HEK293T (cell line): ENCODE measurements around the gene CYP1B1.

ENCODE experiments used
- ARNT ChIP-seq: fragments of 450-650 bp; IDR thresholded peaks from 2 replicates; pipeline ENCODE4 v1.6.1; 2017; ENCODE audit warnings: mild to moderate bottlenecking
- BHLHE40 ChIP-seq: fragments of 450-650 bp; IDR thresholded peaks from 2 replicates; pipeline ENCODE4 v1.6.1; 2016; ENCODE audit warnings: mild to moderate bottlenecking, moderate library complexity, borderline replicate concordance
- ELF4 ChIP-seq: fragments of 450-650 bp; IDR thresholded peaks from 2 replicates; pipeline ENCODE4 v1.6.1; 2017; ENCODE audit warnings: antibody characterized with exemption
- L3MBTL2 ChIP-seq: fragments of 450-650 bp; conservative IDR thresholded peaks from 2 replicates; pipeline ENCODE4 v1.6.1; 2016; ENCODE audit warnings: mild to moderate bottlenecking
- SUZ12 ChIP-seq: fragments of 450-650 bp; IDR thresholded peaks from 2 replicates; pipeline ENCODE4 v1.6.1; 2016; ENCODE audit warnings: mild to moderate bottlenecking

DNA sequence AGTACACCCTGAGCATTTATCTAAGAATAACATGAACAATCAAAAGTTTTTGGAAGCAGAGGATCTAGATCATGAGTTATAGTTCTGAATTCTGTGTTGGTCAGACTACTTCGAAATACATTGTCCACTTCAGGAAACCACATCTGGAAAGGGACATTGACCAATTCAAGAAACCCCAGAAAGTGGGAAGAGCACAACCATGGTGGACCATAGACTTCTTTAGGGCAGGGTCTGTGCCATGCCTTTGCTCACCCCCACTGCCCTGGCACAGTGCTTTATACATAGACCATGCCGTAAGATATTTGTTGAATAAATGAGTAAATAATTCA lies 44.3 kb upstream of the CYP1B1 start:
- no peak for TF ChIP-seq ELF4
- no peak for TF ChIP-seq BHLHE40
- TF ChIP-seq SUZ12: no peak
- TF ChIP-seq ARNT: no peak
- no peak for TF ChIP-seq L3MBTL2
